ENCODE results near the gene SPATA6L. TPM values are rescaled to one million over a fixed set of nuclear protein-coding genes. Genes with fewer than 3 reads are reported as not detected.

SPATA6L gene
- total RNA-seq, 1 donor from 2014 or later: 1.2 TPM

GRCh38 chr9:4622016-4622415 lies 44.3 kb downstream of the SPATA6L start:
- Mint-ChIP-seq H3K4me3 (ENCODE audit: unreplicated experiment) (no peak overlapping the region), H3K36me3 (ENCODE audit: unreplicated experiment) (no peaks in the 10 kb centered on the region), H3K27ac (ENCODE audit: unreplicated experiment) (no peak overlapping the region), H3K4me1 (ENCODE audit: unreplicated experiment) (peaks cover 4% of the 10 kb centered on the region), H3K27me3 (ENCODE audit: unreplicated experiment) (no peaks in the 10 kb centered on the region), H3K9me3 (ENCODE audit: unreplicated experiment) (no peaks in the 10 kb centered on the region)
- DNase-seq (ENCODE audit: extremely low spot score, unreplicated experiment): no peak
- TF ChIP-seq, protein P1, sequence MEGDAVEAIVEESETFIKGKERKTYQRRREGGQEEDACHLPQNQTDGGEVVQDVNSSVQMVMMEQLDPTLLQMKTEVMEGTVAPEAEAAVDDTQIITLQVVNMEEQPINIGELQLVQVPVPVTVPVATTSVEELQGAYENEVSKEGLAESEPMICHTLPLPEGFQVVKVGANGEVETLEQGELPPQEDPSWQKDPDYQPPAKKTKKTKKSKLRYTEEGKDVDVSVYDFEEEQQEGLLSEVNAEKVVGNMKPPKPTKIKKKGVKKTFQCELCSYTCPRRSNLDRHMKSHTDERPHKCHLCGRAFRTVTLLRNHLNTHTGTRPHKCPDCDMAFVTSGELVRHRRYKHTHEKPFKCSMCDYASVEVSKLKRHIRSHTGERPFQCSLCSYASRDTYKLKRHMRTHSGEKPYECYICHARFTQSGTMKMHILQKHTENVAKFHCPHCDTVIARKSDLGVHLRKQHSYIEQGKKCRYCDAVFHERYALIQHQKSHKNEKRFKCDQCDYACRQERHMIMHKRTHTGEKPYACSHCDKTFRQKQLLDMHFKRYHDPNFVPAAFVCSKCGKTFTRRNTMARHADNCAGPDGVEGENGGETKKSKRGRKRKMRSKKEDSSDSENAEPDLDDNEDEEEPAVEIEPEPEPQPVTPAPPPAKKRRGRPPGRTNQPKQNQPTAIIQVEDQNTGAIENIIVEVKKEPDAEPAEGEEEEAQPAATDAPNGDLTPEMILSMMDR (IDR thresholded peaks at IDR 0.05): no peak

DNA sequence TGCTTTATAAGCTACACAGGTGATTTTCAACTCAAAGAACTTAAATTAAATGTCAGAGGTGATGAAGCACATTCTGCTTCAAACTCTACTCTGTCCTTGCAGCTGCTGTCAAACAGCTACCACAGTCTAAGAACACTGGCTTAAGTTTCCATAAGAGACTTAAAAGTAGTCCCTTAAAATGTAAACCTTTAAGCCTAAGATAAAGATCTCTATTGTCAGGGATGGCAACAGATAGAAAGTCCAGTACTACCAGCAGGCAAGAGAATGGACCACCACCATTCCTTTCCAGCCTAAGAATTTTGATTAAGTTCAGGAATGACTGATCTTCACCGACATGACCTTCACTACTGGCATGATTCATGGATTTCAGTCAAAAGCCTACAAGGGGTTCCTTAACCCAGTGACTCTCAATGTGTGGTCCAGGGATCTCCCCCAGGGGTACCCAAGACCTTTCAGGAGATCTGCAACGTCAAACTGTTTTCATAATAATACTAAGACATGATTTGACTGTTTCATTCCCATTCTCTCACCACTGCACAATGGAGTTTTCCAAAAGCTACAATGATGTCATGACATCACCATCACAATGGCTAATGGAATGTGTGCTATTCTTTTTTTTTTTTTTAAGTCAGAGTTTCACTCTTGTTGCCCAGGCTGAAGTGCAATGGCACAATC lies 45.3 kb downstream of the SPATA6L start:
- Mint-ChIP-seq H3K27ac (ENCODE audit: unreplicated experiment) (no peak overlapping the region), H3K9me3 (ENCODE audit: unreplicated experiment) (no peaks in the 10 kb centered on the region), H3K36me3 (ENCODE audit: unreplicated experiment) (no peaks in the 10 kb centered on the region), H3K4me3 (ENCODE audit: unreplicated experiment) (no peak overlapping the region), H3K27me3 (ENCODE audit: unreplicated experiment) (no peaks in the 10 kb centered on the region), H3K4me1 (ENCODE audit: unreplicated experiment) (peaks cover 3% of the 10 kb centered on the region)
- TF ChIP-seq, protein P1 (IDR thresholded peaks at IDR 0.05): no peak
- no peak for DNase-seq (ENCODE audit: extremely low spot score, unreplicated experiment)

GRCh38 chr9:4620057-4620765 lies 46.1 kb downstream of the SPATA6L start:
- Mint-ChIP-seq H3K36me3 (ENCODE audit: unreplicated experiment) (no peaks in the 10 kb centered on the region), H3K9me3 (ENCODE audit: unreplicated experiment) (no peaks in the 10 kb centered on the region), H3K27ac (ENCODE audit: unreplicated experiment) (no peak overlapping the region), H3K4me3 (ENCODE audit: unreplicated experiment) (no peak overlapping the region), H3K4me1 (ENCODE audit: unreplicated experiment) (peaks cover 4% of the 10 kb centered on the region), H3K27me3 (ENCODE audit: unreplicated experiment) (no peaks in the 10 kb centered on the region)
- DNase-seq (ENCODE audit: extremely low spot score, unreplicated experiment): no peak
- TF ChIP-seq, protein P1 (IDR thresholded peaks at IDR 0.05): no peak

DNA sequence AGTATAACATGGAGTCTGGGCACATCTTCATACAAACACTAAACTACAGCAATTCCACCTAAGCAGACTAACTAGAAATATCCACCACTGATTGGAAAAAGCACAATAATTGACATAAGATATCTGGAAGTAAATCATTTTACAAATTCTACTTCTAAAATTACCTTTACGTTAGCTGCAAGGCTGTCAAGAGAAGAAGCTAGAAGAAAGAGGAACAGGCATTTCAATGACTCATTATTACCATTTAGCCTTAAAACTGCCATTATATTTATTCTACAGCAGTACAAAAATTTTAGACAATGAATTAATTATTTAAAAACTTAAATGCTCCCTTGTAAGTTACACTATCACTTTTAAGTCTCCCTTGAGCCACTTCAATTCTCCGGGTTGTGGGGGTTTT lies 47.6 kb downstream of the SPATA6L start:
- Mint-ChIP-seq H3K27me3 (ENCODE audit: unreplicated experiment) (peaks cover 3% of the 10 kb centered on the region), H3K27ac (ENCODE audit: unreplicated experiment) (no peak overlapping the region), H3K4me1 (ENCODE audit: unreplicated experiment) (peaks cover 7% of the 10 kb centered on the region), H3K4me3 (ENCODE audit: unreplicated experiment) (no peak overlapping the region), H3K9me3 (ENCODE audit: unreplicated experiment) (no peaks in the 10 kb centered on the region), H3K36me3 (ENCODE audit: unreplicated experiment) (no peaks in the 10 kb centered on the region)
- TF ChIP-seq, protein P1 (IDR thresholded peaks at IDR 0.05): no peak
- no peak for DNase-seq (ENCODE audit: extremely low spot score, unreplicated experiment)

GRCh38 chr9:4617752-4618151 lies 48.5 kb downstream of the SPATA6L start:
- no peaks in the 10 kb centered on the region for H3K36me3 Mint-ChIP-seq (ENCODE audit: unreplicated experiment)
- H3K4me3 Mint-ChIP-seq (ENCODE audit: unreplicated experiment): no peak overlapping the region
- H3K4me1 Mint-ChIP-seq (ENCODE audit: unreplicated experiment): peaks cover 7% of the 10 kb centered on the region
- TF ChIP-seq, protein P1 (IDR thresholded peaks at IDR 0.05): no peak
- H3K27me3 Mint-ChIP-seq (ENCODE audit: unreplicated experiment): peaks cover 3% of the 10 kb centered on the region
- no peaks in the 10 kb centered on the region for H3K9me3 Mint-ChIP-seq (ENCODE audit: unreplicated experiment)
- no peak overlapping the region for H3K27ac Mint-ChIP-seq (ENCODE audit: unreplicated experiment)
- DNase-seq (ENCODE audit: extremely low spot score, unreplicated experiment): no peak
